Osteoblast (primary cell): ENCODE measurements around the gene ATP11B. TPM values are rescaled to one million over a fixed set of nuclear protein-coding genes. Genes with fewer than 3 reads are reported as not detected.

Experiments
- DNase-seq: peaks from one replicate; pipeline ENCODE4 v3.0.0; 2011; ENCODE audit warnings: low spot score, mixed read lengths; ENCODE audit not compliant: insufficient read length; ENCODE audit errors: missing footprints
- H2AFZ ChIP-seq: 2 replicates; pipeline ENCODE4 v1.6.0; 2011; ENCODE audit warnings: mild to moderate bottlenecking, low read length
- H3K27ac ChIP-seq: 2 replicates; pipeline ENCODE4 v1.5.1; 2011; ENCODE audit warnings: mild to moderate bottlenecking, low read depth, low read length, moderate library complexity
- H3K27me3 ChIP-seq: 2 replicates; pipeline ENCODE4 v1.6.0; 2012; ENCODE audit warnings: mild to moderate bottlenecking, control low read depth, inconsistent platforms, low read length, moderate library complexity; ENCODE audit not compliant: insufficient read depth
- H3K36me3 ChIP-seq: 2 replicates; pipeline ENCODE4 v1.5.1; 2011; ENCODE audit warnings: mild to moderate bottlenecking, low read length, control low read depth, moderate library complexity; ENCODE audit not compliant: insufficient read depth
- H3K4me1 ChIP-seq: 2 replicates; pipeline ENCODE4 v1.5.1; 2011; ENCODE audit warnings: mild to moderate bottlenecking, low read length, control low read depth, moderate library complexity; ENCODE audit not compliant: insufficient read depth
- H3K4me2 ChIP-seq: 2 replicates; pipeline ENCODE4 v1.6.0; 2011; ENCODE audit warnings: mild to moderate bottlenecking, low read length; ENCODE audit not compliant: insufficient read depth
- H3K4me3 ChIP-seq: fragments of 200-600 bp; sonication (generic); 3 replicates; pipeline ENCODE4 v1.5.1; 2012; ENCODE audit warnings: mild to moderate bottlenecking, low read length, inconsistent platforms; ENCODE audit not compliant: insufficient read depth
- H3K79me2 ChIP-seq: 2 replicates; pipeline ENCODE4 v1.6.0; 2012; ENCODE audit warnings: mild to moderate bottlenecking, low read length, control low read depth, inconsistent platforms; ENCODE audit not compliant: insufficient read depth
- H3K9me3 ChIP-seq: 2 replicates; pipeline ENCODE4 v1.5.1; 2011; ENCODE audit warnings: low read depth, low read length, control low read depth
- H4K20me1 ChIP-seq: 2 replicates; pipeline ENCODE4 v1.6.0; 2012; ENCODE audit warnings: mild to moderate bottlenecking, low read length, control low read depth; ENCODE audit not compliant: insufficient read depth
- CTCF ChIP-seq: IDR thresholded peaks from 2 replicates; pipeline ENCODE4 v1.5.1; 2011; ENCODE audit warnings: mild to moderate bottlenecking, low read depth, low read length, moderate library complexity; ENCODE audit errors: extremely low read depth
- total RNA-seq: library from RNA; depleted of rRNA; stranded (reverse); fragments of >200 nt; gene quantifications from 2 replicates; pipeline ENCODE4 v1.2.3, GENCODE V29; 2012

ATP11B gene
- total RNA-seq, 1 donor = 71.3 TPM

DNA sequence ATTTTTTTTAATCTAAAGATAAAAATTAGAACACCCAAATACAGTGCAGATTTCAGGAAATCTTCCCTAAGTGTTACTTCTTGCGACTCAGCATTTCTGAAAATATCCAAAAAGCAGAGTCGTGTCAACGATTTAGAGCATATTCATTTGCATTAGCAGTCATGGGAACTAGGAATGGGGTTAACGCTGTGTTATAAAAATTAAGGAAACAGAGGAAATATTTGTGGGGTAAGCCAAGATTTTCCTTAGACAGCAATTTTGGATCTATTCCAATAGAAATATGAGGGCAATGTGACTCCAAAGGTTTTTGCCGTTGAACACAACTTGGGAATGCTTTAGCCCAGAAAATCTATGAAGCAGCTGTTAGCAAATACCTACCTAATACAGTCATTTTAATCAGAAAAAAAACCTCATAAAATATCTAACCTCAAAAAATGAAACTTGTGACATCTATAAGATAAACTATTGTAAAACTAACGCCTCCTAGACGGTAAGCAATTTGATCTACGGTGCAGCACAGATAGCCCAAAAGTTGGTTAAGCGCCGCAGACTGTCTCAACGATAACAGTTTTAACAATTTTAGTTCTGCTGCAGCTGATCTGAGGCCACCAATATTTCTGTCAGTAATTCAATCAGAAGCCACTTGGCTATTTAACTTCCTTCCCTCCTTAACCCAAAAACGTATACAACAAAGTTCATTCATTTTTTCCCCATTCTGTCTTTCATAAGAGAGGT is 5.8 kb upstream of the ATP11B start:
- Histone ChIP-seq H3K4me3 (no peak overlapping the region), H4K20me1 (no peaks in the 10 kb centered on the region), H3K4me1 (peaks cover 16% of the 10 kb centered on the region), H3K79me2 (no peaks in the 10 kb centered on the region), H3K27ac (no peak overlapping the region), H3K4me2 (peak overlapping the region; percentile 37), H3K27me3 (peaks cover 9% of the 10 kb centered on the region), H3K9me3 (no peaks in the 10 kb centered on the region), H3K36me3 (no peaks in the 10 kb centered on the region), H2AFZ (no peak overlapping the region)
- TF ChIP-seq CTCF = no peak
- DNase-seq = peak; percentile 89

GRCh38 chr3:182789371-182789770 is 3.9 kb upstream of the ATP11B start:
- peak overlapping the region; percentile 20 for H3K4me2 ChIP-seq
- peaks cover 10% of the 10 kb centered on the region for H3K79me2 ChIP-seq
- no peaks in the 10 kb centered on the region for H3K36me3 ChIP-seq
- no peak overlapping the region for H2AFZ ChIP-seq
- peaks cover 16% of the 10 kb centered on the region for H3K4me1 ChIP-seq
- no peak overlapping the region for H3K4me3 ChIP-seq
- no peak for TF ChIP-seq CTCF
- peaks cover 6% of the 10 kb centered on the region for H3K27me3 ChIP-seq
- DNase-seq = no peak
- peaks cover 4% of the 10 kb centered on the region for H4K20me1 ChIP-seq
- H3K27ac ChIP-seq = no peak overlapping the region
- no peaks in the 10 kb centered on the region for H3K9me3 ChIP-seq

GRCh38 chr3:182790612-182791011 is 2.7 kb upstream of the ATP11B start:
- H3K9me3 ChIP-seq = no peaks in the 10 kb centered on the region
- no peak for DNase-seq
- H4K20me1 ChIP-seq = peaks cover 10% of the 10 kb centered on the region
- H2AFZ ChIP-seq = no peak overlapping the region
- no peak overlapping the region for H3K4me2 ChIP-seq
- peaks cover 23% of the 10 kb centered on the region for H3K79me2 ChIP-seq
- no peak overlapping the region for H3K27ac ChIP-seq
- H3K27me3 ChIP-seq = peaks cover 3% of the 10 kb centered on the region
- H3K4me1 ChIP-seq = peaks cover 24% of the 10 kb centered on the region
- H3K36me3 ChIP-seq = no peaks in the 10 kb centered on the region
- no peak overlapping the region for H3K4me3 ChIP-seq
- no peak for TF ChIP-seq CTCF

DNA sequence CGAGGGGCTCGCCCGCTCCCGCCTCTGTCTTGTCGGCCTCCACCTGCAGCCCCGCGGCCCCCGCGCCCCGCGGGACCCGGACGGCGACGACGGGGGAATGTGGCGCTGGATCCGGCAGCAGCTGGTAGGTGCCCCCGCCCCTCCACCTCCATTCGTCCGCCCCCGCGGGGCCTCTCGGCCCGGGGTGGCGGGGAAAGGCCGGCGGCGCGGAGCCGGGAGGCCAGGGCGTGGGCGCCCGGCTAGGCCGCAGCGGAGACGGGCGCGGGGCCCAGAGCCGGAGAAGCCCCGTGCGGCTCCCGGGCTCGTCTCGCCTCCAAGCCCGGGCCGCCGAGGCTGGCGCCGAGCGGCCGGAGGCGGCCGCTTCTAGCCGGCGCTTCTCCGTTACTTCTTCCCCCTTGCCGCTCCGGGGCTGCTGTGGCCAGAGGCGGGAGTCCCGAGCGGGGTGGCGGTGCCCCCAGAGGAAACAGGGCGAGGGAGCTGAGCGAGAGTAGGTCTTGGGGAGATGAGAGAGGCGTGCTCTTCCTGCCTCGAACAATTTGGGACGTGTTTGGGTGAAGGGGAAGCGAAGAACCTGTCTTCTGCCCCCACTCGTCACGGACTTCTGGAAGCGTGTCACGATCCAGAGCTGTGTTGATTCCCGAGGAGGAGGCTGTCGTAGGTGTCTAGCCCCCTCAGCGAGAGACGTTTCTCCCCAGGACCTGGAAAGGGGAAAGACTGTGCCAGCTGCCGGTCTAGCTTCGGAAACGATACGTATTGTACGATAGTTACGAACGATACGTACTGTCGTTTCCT is 555 bp downstream of the ATP11B start:
- peaks cover 53% of the 10 kb centered on the region for H3K79me2 ChIP-seq
- peaks cover 24% of the 10 kb centered on the region for H4K20me1 ChIP-seq
- no peaks in the 10 kb centered on the region for H3K9me3 ChIP-seq
- peak overlapping the region; percentile 96 for H3K4me2 ChIP-seq
- peaks cover 3% of the 10 kb centered on the region for H3K27me3 ChIP-seq
- H2AFZ ChIP-seq = peak overlapping the region; percentile 84
- peak overlapping the region; percentile 73 for H3K27ac ChIP-seq
- DNase-seq = peak; percentile 93
- peaks cover 14% of the 10 kb centered on the region for H3K4me1 ChIP-seq
- no peaks in the 10 kb centered on the region for H3K36me3 ChIP-seq
- TF ChIP-seq CTCF = no peak
- peak overlapping the region; percentile 88 for H3K4me3 ChIP-seq
